Breast epithelium (tissue), 3 donors: ENCODE data around the gene GRIP2.

Source experiments
- CTCF ChIP-seq, 3 donors: fragments of 450-650 bp; IDR thresholded peaks; one replicate each; pipeline ENCODE4 v1.5.1; 2016 to 2017; ENCODE audit warnings: antibody characterized with exemption in 3 of 3, mild to moderate bottlenecking in 3 of 3, moderate library complexity in 3 of 3
- POLR2A ChIP-seq: fragments of 450-650 bp; IDR thresholded peaks from one replicate; pipeline ENCODE4 v1.6.1; 2016; ENCODE audit warnings: antibody characterized with exemption, mild to moderate bottlenecking, moderate library complexity
- POLR2AphosphoS5 ChIP-seq, 3 donors: sonication (generic); formaldehyde crosslinking; IDR thresholded peaks; one replicate each; pipeline ENCODE4 v1.6.1; 2017; ENCODE audit warnings: antibody characterized with exemption in 3 of 3

DNA sequence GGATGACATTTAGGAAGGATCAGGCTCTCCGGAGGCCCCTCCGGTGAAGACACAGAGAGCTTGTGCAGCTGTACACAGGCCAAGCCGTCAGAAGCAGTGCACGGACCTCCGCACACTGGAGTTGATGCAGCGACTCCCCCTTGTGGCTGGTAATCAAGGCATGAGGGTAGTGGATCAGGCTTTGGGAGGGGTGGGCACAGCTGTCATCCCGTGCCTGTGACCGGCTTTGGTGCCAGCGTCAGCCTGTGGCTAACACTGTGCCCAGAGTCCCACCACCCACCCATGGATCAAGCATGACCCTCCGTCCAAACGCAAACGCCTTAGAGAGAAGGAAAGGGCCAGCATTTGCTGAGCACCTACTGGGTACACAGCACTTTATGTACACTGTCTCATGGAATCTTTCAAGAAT, 8.2 kb upstream of the GRIP2 start:
- peak; percentile 20 to 67 (median 36) for TF ChIP-seq CTCF (IDR thresholded peaks at IDR 0.05)
- TF ChIP-seq POLR2AphosphoS5 (IDR thresholded peaks at IDR 0.05), result no peak
- no peak for TF ChIP-seq POLR2A
